GM18520 (cell line): ENCODE results near the gene MLF2.
"Not testable (repeated sequence)": the region's sequence is repeated elsewhere in the genome, so short reads cannot be mapped to it uniquely, and the experiment has no call there.

Source experiments
- ATAC-seq: cut with Tn5 transposase; IDR thresholded peaks from one replicate; pipeline ENCODE4 v1.9.1; 2021; ENCODE audit not compliant: unreplicated experiment

Gene MLF2

DNA sequence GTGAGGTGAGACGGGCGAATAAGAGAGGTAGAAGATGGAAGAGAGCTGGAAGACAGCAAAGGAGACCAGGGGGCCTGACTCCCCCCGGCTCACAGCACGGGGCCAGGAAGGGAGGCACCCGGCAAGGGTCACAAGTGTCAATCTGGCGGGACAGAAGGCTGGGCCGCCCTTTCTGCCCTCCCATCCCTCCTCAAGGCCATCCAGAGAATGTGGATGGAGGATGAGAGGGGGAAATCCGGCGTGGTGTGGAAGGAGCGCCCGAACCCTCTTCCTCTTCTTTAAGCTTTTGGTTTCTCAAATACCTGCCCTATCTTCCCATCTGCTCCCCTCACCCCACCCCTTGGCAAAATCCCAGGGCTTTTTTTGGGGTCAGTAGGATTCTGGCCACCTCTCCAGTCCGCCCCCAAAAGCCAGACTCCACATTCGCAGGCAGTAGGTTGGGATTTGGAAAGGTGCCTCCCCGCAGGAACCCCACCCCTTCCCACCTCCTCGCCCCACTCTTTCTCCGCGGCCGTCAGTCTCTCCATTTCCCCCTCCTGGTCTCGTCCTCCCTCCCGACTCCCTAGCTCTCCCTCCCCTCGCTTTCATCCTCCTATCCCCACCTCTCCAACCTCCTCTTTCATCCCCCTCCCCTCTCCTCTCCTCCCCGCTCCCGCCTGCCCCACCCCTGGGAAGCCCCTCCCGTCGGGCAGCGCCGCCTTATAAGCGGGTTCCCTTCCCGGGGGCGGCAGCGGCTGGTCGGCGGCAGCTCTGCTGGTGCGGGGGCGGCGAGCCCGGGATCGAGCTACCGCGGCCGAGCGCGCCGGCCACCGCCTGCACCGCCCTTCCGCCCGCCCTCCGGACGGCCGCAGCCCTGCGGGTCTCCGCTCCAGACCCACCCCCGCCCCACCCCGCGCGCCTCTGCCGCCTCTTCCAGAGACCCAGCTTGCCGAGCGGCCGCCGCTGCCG lies 13.0 kb upstream of the MLF2 start, which contains the start of gene PTMS:
Gene PTMS (plus strand): TSS at position 730 of the 948 bp plus-strand sequence. CDS start 343 bp downstream, outside the sequence.
- ATAC-seq: no peak

DNA sequence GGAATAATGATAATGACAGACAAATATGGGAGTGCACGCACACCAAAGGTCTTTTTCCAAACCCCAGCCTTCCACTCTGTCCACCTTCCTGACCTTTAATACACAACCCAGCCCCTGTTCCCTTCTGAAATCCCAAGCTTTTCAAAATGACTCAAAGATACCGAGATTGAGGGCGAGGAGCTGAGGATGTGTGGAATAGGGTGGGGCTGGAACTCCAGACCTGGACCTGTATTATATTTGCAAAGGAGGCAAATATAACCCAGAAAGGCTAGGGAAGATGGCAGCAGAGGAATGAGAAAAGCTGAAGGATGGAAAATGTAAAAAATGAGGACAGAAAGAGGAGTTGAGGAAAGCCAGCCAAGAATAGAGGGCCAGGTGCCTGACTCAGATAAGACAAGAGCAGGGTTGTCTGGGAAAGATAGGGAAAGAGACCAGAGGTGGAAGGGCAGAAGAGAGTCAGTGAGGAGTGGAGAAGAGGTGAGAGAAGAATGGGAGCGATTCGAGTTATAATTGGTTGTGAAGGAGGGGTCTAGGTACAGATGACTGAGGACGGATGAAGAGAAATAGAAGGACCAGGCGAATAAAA lies 12.2 kb upstream of the MLF2 start:
- no peak for ATAC-seq

DNA sequence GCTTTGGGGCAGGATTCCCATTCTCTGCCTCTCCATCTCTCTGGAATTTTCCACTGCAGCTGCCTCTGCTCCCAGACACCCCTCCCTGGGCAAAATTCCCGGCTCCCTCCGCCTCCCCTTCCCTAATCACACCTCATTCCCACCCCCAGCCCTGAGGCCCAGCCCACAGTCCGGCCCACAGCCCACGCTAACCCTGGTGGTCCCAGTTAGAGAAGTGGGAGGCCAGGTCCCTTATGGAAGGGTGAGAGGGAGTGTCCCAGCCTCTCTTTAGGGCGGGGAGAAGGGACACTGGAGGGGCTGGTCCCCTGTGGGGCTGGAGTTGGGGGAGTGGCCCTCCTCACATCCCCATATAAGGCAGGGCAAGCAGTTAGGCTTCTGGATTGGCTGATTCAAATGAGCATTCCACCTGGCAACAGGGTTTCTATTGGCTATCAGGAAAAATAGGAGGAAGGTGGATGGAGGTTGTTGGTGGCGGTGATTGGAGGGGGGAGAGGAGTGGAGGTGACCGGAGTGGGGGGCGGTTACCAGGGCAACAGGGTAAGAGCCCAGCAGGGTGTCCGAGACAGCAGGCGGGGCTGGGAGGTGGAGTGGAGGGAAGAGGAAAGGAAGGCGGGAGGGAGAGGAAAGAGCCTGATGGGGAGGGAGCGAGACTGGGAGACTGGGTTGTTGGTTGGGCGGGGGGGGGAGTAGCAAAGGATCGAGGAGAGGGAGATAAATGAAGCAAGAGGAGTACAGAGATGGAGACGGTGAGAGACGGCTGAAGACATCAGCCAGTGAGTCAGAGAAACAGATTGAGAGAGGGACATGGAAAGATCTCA lies 11.3 kb upstream of the MLF2 start:
- ATAC-seq: peak; percentile 68

DNA sequence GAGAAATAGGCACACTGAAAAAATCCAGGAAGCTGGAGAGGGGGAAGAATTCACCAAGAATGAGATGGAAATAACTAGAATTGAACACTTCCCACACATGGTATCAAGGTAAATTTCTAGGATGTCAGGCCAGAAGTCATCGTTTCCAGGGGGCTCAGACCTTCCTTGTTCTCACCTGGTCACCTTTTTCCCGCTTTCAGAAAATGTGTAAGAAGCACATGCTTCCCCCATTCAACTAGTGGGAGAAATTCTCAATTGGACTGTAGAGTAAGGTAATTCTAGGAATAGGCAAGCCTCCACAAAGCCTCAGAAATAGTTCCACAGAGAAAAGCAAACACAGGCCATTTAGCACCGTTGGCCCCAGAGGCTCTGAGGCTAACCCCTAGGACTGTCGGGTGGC lies 10.4 kb upstream of the MLF2 start:
- no peak for ATAC-seq

DNA sequence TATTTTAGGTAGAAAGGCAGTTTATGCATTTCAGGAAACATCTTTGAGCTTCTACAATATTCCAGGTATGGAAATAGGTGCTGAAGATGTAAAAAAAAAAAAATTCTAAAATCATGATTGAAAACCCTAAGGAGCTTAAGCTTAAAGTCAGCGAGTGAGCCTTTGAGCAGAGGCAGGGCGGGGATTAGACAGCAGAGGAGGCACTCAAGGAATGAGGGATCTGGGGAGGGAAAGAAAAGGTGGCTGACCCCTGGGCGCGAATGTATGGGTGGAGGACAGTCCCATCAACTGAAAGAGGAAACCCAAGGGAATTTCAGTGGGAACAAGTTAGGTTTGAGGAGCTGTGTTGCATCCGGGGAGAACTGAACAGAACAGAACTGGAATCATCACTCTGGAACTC lies 6.8 kb upstream of the MLF2 start:
- no peak for ATAC-seq

DNA sequence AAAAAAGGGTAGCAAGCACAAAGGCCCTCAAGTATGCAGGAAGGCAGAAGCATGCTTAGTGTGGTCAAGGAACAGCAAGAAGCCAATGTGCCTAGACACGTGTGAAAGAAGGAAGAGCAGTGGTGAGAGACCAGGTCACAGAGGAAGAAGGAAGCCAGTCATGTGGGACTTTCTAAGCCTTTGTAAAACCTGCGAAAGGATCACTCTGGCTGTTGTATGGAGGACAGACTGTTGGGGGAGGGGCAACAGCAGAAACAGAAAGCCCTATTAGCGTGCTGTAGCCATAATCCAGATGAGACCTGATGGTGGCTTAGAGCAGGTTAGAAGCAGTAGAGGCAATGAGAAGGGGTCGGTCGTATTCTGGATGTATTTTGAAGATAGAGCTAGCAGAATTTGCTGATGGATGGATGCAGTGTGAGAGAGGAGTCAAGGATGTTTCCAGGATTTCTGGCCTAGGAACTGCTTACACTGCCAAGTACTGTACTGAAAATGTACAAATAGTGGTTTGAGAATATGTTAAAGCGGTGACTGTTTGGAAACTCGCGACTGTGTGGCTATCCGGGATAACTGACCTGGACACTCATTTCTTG lies 5.7 kb upstream of the MLF2 start:
- no peak for ATAC-seq

DNA sequence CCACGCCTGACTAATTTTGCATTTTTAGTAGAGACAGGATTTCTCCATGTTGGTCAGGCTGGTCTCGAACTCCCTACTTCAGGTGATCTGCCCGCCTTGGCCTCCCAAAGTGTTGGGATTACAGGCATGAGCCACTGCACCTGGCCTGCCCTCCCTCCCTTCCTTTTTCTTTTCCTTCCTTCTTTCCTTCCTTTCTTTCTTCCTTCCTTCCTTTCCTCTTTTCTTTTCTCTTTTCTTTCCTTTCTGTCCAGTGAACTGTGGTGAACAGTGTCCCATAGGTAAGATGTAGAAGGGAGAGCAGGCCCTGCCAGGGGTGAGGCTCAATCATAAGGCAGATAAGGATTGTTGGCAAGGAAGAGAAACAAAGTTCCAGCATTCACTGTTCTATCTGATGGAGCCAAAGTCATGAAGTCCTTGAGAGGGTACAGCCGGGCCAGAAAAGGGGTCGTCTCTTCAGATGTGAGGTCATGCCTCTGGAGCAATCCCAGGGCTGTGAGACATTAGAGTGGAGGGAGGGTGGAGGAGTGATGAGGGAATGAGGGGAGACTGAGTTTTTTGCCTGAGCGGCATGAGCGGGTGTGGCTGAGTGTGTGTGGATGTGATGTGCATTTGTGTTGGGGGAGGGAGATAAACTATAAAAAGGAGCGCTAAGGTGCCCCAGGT lies 4.2 kb upstream of the MLF2 start:
- ATAC-seq: no peak

DNA sequence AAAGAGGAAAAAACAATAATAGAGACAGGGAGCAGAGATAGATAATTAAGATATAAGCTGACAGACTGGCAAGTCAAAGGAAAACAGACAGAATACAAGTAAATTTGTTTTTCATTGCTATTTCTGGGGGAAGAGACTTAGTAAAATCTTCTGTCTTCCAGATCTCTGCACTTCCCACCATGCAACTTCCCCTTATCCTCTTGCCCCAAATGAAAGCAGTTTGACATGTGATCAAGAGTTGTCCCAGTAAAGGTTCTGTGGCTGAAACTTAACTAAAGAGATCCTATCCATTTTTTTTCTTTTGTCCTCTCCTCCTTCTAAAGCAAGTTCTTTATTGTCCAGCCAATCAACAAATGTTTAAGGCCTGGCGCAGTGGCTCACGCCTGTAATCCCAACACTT lies 1.5 kb upstream of the MLF2 start:
- ATAC-seq: no peak

DNA sequence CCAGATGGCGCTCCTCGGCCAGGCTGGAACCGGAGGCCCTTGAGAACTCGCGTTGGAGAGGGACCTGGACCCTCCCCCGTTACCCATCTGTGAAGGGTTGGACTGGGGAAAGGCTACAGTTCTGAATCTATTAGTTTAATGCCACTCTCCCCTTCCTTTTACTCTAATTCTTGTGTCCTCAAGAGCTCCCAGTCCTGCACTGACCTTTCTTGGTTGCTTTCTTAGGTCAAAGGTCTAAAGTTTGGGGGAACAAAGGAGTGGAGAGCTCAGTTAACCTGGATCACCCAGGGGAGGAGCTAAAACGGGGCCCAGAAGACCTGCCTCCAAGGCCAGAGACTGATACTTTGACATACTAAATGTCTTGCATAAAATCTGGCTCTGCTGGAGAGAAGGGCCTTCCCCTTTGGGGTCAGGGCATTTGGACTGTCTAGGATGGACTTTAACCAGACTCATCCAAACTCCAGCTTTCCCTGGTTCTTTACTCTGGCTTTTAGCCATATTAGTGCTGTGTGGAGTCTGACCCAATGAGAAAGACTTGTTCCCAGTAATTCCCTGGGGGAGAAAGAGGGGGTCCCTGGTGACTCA lies 923 bp upstream of the MLF2 start:
- ATAC-seq: no peak

DNA sequence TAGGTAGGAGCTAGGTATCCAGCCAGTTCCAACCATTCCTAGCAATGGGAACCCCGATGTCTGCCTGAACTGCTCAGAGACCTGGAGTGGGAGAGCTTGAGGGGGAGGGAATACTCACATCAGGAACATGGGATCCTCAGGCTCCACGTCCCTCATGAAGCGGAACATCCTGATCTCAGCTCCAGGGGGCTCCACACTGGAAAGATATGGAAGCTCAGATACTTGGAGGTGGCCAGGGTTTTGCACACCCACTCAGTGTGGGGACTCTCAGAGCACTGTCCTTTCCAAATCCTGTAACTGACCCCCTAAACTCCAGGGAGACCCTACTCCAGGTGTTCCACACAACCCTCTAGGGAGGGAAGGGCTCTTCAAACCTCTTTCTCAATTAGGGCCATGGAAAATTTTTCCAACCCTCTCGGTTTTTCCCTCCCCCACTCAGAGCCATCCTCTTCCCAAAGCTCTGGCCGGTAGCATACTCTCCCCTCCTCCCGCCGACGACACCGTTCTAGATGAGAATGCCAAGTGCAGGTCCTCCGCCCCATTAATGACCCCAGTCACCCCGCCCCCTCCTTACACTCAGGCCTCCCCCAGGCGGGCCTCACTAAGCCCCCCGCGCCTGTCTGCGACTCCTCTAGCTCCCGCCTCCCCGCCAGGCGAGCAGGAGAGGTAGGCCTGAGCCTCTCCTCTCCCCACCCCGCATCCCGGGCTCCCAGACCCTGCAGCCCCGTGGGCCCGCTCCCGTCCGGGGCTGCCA lies 597 bp downstream of the MLF2 start:
- ATAC-seq: no peak

DNA sequence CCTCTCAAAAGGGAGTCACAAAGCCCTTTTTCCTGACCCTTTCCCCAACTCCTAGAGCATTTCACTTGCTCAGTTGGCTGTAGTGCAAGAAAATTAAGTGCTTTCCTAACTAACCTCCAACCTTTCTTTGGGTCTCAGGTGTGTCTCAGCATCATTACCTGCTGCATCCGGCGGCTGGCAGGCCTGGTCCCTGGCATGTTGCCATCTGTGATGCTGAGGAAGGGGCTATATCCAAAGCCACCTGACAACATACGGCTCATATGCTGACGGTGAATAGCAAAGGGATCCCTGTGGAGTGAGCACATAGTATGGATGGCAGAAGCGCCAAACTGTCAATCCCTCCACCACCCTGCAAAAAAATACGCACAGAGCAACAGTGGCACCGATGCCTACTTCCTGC lies 1.2 kb downstream of the MLF2 start:
- no peak for ATAC-seq

DNA sequence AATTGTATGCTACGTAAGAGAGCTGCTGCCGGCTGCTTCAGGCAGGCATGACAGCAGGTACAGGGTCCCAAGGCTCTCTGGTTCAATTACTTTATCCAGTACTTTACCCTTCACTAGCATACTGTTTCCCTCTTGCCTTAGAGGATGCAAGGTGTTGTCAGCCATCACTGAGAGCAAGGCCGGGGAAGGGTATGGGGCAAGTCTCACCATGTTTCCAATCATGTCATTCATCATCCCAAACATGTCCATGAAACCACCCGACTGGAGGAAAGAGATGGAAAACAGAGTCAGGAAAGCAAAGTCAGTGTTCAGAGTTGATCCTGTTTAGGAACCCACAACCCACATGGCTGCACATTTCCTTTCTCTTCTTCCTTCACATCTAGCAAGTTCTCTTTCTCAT lies 2.4 kb downstream of the MLF2 start:
- ATAC-seq: no peak

DNA sequence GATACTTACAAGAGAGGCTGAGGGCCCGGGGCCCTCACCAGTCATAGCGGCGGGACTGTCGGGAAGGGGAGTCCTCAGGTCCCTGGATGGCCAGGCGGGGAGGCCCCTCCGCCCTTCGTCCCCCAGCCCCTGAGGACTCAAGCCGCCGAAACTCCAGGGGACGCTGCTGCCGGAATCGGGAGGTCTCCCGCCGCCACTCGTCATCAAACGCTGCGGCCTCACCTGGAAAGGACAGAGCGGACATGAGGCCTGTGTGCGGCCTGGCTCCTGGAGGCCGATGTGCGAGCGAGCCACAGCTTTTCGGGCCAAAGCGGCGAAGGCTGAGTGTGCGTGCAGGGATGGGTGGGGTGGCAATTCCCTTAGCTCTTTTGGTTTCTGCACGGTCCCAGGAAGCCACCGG lies 4.2 kb downstream of the MLF2 start:
- no peak for ATAC-seq

DNA sequence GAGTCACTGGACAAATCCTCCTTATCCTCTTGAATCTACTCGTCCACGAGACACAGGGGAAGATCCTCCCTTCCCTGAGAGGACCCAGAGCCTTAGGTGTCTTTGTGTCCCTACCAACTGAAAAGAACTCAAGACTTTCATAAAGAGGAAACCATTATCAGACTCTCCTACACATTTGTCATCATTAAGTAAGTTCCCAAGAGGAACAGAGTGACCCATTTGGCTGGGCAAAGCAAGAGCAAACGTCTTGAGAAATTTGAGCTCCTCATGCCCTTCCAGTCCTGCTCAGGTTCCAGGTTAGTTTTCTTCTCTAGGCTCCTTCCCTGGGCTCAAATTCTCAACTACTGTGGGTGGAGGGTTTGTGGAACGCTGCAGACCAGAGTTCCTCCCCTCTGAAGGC lies 5.7 kb downstream of the MLF2 start:
- ATAC-seq: no peak

DNA sequence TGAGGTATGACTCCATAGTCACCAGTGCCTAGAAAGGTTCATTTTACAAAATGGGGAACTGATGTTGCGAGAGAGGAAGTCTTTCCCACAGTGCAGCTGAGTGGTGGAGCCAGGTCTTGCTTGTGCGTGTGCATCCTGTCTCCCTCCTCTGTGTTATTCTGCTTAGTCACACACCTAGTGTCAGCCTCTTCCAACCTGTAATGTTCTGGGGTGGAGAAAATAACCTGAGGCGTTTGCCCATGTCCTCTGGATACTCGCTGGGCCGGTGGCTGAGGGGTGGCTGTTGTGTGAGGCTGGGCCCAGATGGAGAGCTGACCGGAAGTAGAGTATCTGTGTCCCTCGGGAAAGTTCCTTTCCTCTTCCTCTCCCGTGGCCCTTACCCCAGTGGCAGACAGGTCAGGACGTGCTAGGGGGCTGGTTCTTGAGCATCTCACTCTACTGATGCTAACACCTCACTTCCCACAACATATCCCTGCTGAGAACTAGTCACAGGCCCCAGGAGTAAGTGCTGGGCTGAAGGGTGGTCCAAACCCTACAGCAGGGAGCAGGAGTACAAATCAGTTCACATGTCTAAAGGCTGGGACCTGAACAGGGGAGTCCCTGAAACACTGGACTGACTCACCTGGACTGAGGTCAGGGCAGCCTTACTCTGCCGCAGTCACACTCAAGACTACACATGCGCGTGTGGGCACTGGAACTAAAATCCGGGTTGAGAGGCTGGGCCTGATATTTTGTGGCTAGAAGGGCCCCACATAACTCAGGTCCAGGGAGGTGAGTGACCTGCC lies 7.0 kb downstream of the MLF2 start:
- ATAC-seq: no peak

DNA sequence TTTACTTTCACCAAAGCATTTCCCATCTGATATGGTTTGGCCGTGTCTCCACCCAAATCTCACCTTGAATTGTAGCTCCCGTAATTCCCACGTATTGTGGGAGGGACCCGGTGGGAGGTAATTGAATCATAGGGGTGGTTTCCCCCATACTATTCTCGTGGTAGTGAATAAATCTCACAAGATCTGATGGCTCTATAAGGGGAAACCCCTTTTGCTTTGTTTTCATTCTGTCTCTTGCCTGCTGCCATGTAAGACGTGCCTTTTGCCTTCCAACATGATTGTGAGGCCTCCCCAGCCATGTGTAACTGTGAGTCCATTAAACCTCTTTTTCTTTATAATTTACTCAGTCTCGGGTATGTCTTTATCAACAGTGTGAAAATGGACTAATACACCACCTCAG lies 9.6 kb downstream of the MLF2 start:
- ATAC-seq: not testable (repeated sequence)

DNA sequence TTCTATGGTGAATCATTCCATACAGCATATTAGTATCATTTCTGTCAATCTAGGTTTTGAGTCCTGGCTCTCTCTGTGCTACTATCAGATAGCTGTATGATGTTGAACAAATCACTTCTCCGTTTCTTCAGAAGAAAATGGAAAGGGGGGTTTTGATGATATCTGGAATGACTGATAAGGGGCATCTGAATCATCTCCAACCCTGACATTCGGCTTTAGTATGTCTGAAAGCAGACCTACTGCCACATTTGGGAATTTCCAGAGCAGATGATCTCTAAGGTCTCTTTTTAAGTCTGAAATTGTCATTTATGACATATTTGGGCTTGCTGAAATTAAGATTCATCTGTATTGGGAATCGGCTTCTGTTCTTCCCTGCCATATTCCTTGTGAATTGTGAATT lies 10.1 kb downstream of the MLF2 start:
- ATAC-seq: no peak

DNA sequence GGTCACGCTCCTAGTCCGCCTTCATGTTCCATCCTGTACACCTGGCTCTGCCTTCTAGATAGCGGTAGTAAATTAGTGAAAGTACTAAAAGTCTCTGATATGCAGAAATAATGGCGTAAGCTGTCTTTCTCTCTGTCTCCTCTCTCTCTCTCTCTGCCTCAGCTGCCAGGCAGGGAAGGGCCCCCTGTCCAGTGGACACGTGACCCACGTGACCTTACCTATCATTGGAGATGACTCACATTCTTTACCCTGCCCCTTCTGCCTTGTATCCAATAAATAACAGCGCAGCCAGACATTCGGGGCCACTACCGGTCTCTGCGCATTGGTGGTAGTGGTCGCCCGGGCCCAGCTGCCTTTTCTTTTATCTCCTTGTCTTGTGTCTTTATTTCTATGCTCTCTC lies 10.9 kb downstream of the MLF2 start:
- not testable (repeated sequence) for ATAC-seq

DNA sequence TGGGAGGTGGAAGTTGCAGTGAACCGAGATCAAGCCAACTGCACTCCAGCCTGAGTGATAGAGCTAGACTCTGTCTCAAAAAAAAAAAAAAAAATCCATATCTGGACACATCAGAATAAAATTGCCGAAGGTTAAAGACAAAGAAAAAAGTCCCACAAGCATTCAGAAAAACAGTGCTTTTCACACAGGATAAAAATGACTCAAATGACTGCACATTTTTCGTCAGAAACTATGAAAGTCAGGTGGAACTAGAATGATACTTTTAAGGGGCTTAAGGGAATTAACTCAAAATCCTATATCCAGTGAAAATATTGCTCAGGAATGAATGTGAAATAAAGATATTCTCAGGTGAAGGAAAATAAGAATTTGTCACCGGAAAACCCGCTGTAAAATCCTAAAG lies 16.2 kb downstream of the MLF2 start:
- ATAC-seq: no peak
